GM18511 (cell line): Measurements from ENCODE around the gene COA1.
A peak's percentile ranks its signal among the peaks of the same experiment; 100 is the strongest.
"Not testable (repeated sequence)": the region's sequence is repeated elsewhere in the genome, so short reads cannot be mapped to it uniquely, and the experiment has no call there.

ENCODE experiments used
- ATAC-seq: cut with Tn5 transposase; IDR thresholded peaks from one replicate; pipeline ENCODE4 v1.9.1; 2021; ENCODE audit warnings: mild to moderate bottlenecking, moderate library complexity; ENCODE audit not compliant: unreplicated experiment

Gene COA1

GRCh38 chr7:43637114-43637806, 92.1 kb downstream of the COA1 start:
- ATAC-seq = no peak

- no peak for ATAC-seq
Measured at GRCh38 chr7:43636093-43636492, 93.2 kb downstream of the COA1 start.

- no peak for ATAC-seq
Measured at GRCh38 chr7:43634384-43634783, 94.9 kb downstream of the COA1 start.

GRCh38 chr7:43632746-43633145, 96.6 kb downstream of the COA1 start:
- no peak for ATAC-seq

- no peak for ATAC-seq
Measured at GRCh38 chr7:43631559-43631958, 97.8 kb downstream of the COA1 start.

- no peak for ATAC-seq
Measured at GRCh38 chr7:43630482-43630881, 98.8 kb downstream of the COA1 start.

DNA sequence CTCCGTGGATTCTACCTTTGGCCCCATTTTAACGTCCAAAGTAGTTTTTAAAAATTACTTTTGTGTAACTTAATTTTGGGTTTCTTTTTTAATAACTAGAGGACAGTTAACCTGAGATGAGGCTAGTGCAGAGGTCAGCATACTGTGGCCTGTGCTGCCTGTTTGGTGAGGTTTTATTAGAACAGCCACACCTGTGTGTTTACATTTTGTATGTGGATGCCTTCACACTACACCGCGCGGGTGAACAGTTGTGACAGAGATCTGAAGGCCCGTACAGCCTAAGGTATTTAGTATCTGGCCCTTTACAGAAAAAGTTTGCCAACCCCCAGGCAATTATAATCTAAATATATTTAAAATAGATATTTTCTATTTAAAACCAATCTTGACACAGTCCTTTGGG, 99.5 kb downstream of the COA1 start:
- no peak for ATAC-seq

- no peak for ATAC-seq
Measured at GRCh38 chr7:43628431-43628830, 100.9 kb downstream of the COA1 start.

DNA sequence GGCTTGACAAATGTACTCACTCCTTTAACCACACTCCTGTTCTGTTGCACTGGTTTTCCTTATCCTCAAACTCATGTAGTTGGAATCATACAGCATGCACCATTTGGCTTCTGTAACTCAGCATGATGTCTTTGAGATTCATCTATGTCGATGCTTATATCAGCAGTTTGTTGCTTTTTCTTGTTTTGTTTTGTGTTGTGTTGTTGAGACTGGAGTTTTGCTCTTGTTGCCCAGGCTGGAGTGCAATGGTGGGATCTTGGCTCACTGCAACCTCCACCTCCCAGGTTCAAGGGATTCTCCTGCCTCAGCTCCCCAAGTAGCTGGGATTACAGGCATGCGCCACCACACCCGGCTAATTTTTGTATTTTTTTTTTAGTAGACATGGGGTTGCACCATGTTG, 101.5 kb downstream of the COA1 start:
- not testable (repeated sequence) for ATAC-seq

- no peak for ATAC-seq
Measured at GRCh38 chr7:43626695-43627094, 102.6 kb downstream of the COA1 start.

DNA sequence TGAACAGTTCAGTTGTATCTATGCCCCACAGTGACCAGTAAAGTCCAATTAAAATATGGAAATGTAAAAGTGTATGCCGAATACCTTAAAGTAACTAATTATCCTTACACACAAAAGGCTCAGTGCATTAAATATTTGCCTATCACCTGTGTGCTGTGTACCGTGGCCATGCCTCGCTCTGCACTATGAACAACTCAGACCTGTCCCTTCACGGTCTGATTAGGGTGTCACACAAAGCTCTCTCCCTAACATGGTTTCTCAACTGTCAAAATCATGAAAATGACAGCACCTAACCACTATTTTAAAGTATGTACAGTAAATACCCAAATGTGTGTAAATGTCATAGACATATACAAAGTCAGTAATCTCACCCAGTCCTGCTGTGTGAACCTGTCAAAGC, 103.3 kb downstream of the COA1 start:
- no peak for ATAC-seq

DNA sequence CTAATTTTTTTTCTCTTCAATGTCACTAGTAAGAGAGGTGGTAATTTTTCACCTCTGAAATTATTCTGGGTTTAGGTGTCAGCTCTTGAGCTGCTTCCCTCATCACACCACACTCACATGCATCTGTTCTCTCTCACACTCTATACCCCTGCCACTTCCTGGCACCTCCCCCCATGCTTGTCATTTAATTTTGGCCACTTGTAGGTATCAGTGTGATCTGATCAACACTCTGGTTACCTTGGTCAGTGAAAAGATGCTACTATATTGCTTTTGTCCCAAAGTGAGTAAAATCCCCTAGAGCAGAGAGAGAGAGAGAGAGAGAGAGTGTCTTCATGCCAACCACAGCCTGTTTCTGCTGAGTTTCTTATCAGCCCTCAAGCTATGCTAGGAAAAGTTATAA, 103.9 kb downstream of the COA1 start:
- ATAC-seq = peak; percentile 77

- ATAC-seq = no peak
Measured at GRCh38 chr7:43624156-43624555, 105.2 kb downstream of the COA1 start.

- ATAC-seq = no peak
Measured at GRCh38 chr7:43621729-43622448, 107.4 kb downstream of the COA1 start.

DNA sequence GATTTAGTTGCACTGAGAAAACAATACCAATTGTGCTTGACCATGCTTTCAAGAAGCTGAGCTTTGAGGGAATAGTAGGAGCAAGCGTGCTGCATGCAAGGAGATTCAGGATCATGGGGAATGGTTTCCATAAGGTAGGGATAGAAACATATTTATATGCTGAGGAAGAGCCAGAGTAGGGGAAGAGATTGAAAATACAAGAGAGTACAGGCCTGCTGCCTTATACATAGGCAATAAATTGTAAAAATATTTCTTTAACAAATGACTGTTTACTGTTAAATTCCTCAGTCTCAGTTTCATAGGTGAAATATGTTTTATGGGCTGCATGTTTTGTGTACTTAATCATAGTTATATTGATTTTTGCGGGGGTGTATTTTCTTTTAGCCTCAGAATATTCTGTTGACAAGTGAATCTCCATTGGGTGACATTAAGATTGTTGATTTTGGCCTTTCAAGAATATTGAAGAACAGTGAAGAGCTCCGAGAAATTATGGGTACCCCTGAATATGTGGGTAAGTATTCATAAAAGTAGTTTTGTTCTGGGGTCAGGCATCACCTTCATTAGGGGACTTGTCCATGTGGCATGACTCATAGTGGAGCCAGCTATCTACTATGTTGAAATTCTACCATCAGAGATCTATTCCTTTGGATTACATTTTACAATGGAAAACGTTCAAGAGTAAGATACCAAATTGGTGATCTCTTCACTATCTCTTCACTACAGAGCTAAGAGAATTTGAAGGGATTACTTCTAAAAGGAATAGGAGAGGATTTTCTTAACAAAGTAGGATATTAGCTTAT, 109.9 kb downstream of the COA1 start:
- ATAC-seq = no peak

DNA sequence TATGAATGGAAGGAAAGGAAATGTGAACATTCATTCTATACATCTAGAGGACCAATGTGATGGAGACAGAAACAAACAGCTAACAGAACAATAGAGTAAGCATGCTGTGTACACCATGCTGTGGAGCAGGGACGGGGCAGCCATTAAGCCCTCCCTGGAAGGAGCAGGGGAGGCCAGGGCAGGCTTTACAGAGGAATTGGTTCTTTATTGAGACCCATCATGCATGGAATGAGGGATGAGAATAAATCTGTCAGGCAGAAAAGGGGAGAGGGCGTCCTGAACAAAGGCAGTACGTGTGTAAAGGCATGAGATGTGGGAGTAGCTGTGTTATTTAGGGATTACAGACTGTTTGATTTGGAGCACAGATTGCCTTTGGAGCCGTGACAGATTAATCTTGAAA, 111.2 kb downstream of the COA1 start:
- ATAC-seq = no peak

DNA sequence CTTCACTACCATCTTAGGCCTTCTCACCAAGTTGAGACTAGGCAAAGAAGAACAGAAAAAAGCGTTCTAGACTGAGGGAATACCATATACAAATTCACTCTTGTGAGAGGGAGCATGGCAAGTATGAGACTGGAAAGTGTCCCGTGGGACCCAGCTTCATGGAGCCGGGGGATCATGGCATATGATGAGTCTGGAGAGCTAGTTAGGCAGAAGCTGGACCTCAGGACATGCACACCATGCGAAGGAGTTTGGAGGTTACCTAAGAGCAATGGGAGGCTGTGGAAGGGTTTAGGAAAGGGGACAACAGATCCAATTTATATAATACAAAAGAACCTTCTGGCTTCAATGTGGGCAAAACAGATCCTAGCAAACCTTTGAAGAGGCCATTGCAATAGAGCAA, 112.3 kb downstream of the COA1 start:
- no peak for ATAC-seq

DNA sequence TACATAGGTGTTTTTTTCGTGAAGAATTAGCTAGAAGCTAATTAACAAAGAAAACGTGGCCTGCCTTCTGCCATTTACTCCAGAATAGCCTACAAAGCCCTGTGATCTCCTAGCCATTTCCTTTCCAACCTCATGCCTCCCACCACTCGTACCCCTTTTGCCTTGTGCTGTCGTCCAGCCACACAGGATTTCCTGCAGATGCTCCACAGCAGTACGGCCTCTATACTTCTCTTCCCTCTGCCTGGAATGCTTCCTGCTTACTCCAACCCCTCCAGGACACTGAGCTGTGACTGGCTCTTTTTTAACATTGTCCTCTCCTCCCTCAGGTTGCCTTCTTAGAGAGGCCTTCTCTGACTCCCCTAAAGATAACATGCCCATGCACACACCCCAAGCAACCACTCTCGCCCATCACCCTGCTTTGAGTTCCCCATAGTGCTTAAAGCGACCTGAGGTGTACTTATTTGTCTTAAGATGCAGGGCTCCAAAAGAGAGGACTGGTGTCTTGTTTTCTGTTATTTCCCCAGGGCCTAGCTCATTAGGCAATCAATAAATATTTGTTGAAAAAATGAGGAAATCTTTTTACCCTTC, 113.7 kb downstream of the COA1 start:
- ATAC-seq = no peak

GRCh38 chr7:43612599-43613589, 116.4 kb downstream of the COA1 start:
- ATAC-seq = peak; percentile 81

DNA sequence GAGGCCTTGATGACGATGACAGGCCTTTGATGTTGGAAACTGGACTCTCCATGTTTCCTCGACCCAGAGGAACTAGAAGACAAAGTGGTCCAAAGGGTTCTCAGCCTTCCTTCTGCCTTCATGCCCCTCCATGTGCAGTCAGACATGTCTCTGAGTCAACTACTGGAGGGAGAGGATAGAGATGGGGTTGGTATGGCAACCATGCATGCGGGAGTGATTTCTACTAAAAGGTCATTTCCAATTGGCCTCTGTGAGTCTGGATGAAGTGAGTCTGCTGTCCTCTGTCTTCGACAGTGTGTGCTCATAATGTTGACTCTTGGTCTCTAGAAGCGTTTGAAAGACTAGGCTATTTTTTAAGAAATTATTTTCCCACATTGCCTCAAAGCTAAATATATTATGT, 117.2 kb downstream of the COA1 start:
- ATAC-seq = no peak
